KMS-11 (cell line): ENCODE measurements around the gene GFER.
A peak's percentile ranks its signal among the peaks of the same experiment; 100 is the strongest.

Experiments used
- H2AFZ ChIP-seq: fragments of 200-600 bp; sonication (generic); 2 replicates; pipeline ENCODE4 v1.6.1; 2016; ENCODE audit warnings: antibody characterized with exemption, mixed run types, low read depth
- H3K27ac ChIP-seq: fragments of 200-600 bp; sonication (generic); 2 replicates; pipeline ENCODE4 v1.6.1; 2016; ENCODE audit warnings: mild to moderate bottlenecking, mixed run types
- H3K27me3 ChIP-seq: fragments of 200-600 bp; sonication (generic); 2 replicates; pipeline ENCODE4 v1.6.1; 2017; ENCODE audit warnings: mild to moderate bottlenecking, low read depth, mixed run types, moderate library complexity; ENCODE audit not compliant: insufficient read depth
- H3K36me3 ChIP-seq: fragments of 200-600 bp; sonication (generic); 2 replicates; pipeline ENCODE4 v1.6.1; 2017; ENCODE audit warnings: mild to moderate bottlenecking, mixed run types; ENCODE audit not compliant: insufficient read depth
- H3K4me1 ChIP-seq: fragments of 200-600 bp; sonication (generic); 2 replicates; pipeline ENCODE4 v1.6.1; 2016; ENCODE audit warnings: mild to moderate bottlenecking, low read depth, mixed run types; ENCODE audit not compliant: poor library complexity, severe bottlenecking
- H3K4me2 ChIP-seq: fragments of 200-600 bp; sonication (generic); 2 replicates; pipeline ENCODE4 v1.7.0; 2016; ENCODE audit warnings: mild to moderate bottlenecking, mixed run types
- H3K4me3 ChIP-seq: fragments of 200-600 bp; sonication (generic); IDR thresholded peaks from 2 replicates; pipeline ENCODE4 v1.6.1; 2017; ENCODE audit warnings: low read depth, low read length, mixed read lengths; ENCODE audit not compliant: insufficient read depth
- H3K79me2 ChIP-seq: fragments of 200-600 bp; sonication (generic); 2 replicates; pipeline ENCODE4 v1.6.1; 2016; ENCODE audit warnings: low read depth, mixed run types; ENCODE audit not compliant: insufficient read depth
- H3K9ac ChIP-seq: fragments of 200-600 bp; sonication (generic); 2 replicates; pipeline ENCODE4 v1.6.1; 2016; ENCODE audit warnings: mild to moderate bottlenecking, mixed run types
- H4K20me1 ChIP-seq: fragments of 200-600 bp; sonication (generic); 2 replicates; pipeline ENCODE4 v1.6.1; 2016; ENCODE audit warnings: mild to moderate bottlenecking, mixed run types; ENCODE audit not compliant: insufficient read depth
- CTCF ChIP-seq: fragments of 200-600 bp; sonication (generic); conservative IDR thresholded peaks from 2 replicates; pipeline ENCODE4 v1.6.1; 2017; ENCODE audit warnings: low read depth, mild to moderate bottlenecking, antibody characterized with exemption, low read length, moderate library complexity, mixed read lengths

Gene GFER

GRCh38 chr16:2005646-2006045 is 21.7 kb downstream of the GFER start:
- Histone ChIP-seq H3K27ac (no peak overlapping the region), H3K27me3 (no peaks in the 10 kb centered on the region), H3K4me3 (no peak overlapping the region), H3K36me3 (no peaks in the 10 kb centered on the region), H3K79me2 (peaks cover 56% of the 10 kb centered on the region), H3K4me1 (peaks cover 20% of the 10 kb centered on the region), H2AFZ (no peak overlapping the region), H3K9ac (no peak overlapping the region), H4K20me1 (peaks cover 15% of the 10 kb centered on the region), H3K4me2 (no peak overlapping the region)
- no peak for TF ChIP-seq CTCF

- Histone ChIP-seq H3K9ac (no peak overlapping the region), H3K4me1 (peaks cover 23% of the 10 kb centered on the region), H3K27ac (no peak overlapping the region), H3K4me2 (no peak overlapping the region), H4K20me1 (peaks cover 15% of the 10 kb centered on the region), H3K79me2 (peaks cover 56% of the 10 kb centered on the region), H2AFZ (no peak overlapping the region), H3K27me3 (no peaks in the 10 kb centered on the region), H3K4me3 (no peak overlapping the region), H3K36me3 (no peaks in the 10 kb centered on the region)
- TF ChIP-seq CTCF = no peak
Observed at GRCh38 chr16:2006317-2006716, 22.3 kb downstream of the GFER start.

GRCh38 chr16:2007081-2007836 is 23.3 kb downstream of the GFER start:
- no peak for TF ChIP-seq CTCF
- H4K20me1 ChIP-seq = peaks cover 15% of the 10 kb centered on the region
- no peaks in the 10 kb centered on the region for H3K27me3 ChIP-seq
- H3K79me2 ChIP-seq = peaks cover 56% of the 10 kb centered on the region
- no peaks in the 10 kb centered on the region for H3K36me3 ChIP-seq
- H3K27ac ChIP-seq = peak overlapping the region; percentile 61; the same call in 1 of the 2 replicates
- peak overlapping the region; percentile 96 for H3K4me2 ChIP-seq
- peaks cover 23% of the 10 kb centered on the region for H3K4me1 ChIP-seq
- H2AFZ ChIP-seq = no peak overlapping the region
- H3K9ac ChIP-seq = no peak overlapping the region
- no peak overlapping the region for H3K4me3 ChIP-seq

GRCh38 chr16:2008009-2008526 is 24.1 kb downstream of the GFER start:
- Histone ChIP-seq H3K4me1 (peaks cover 23% of the 10 kb centered on the region), H2AFZ (no peak overlapping the region), H4K20me1 (peaks cover 15% of the 10 kb centered on the region), H3K4me3 (no peak overlapping the region), H3K4me2 (peak overlapping the region; percentile 96), H3K79me2 (peaks cover 56% of the 10 kb centered on the region), H3K27me3 (no peaks in the 10 kb centered on the region), H3K9ac (peak overlapping the region; percentile 78; the same call in 1 of the 2 replicates), H3K36me3 (no peaks in the 10 kb centered on the region), H3K27ac (peak overlapping the region; percentile 61)
- TF ChIP-seq CTCF = no peak
